NCI-H1694 treated with DMSO at 0.1 percent for 48 hours (cell line): ENCODE data around the gene B4GALT1.
A peak's percentile ranks its signal among the peaks of the same experiment; 100 is the strongest.

ENCODE experiments used
- DNase-seq: peaks from one replicate; lab custom pipeline; 2025; lab: John Stamatoyannopoulos, UW

B4GALT1 gene

GRCh38 chr9:33167084-33167971 lies at the start of gene B4GALT1:
B4GALT1 (minus strand) TSS chr9:33167336; CDS start chr9:33167169, 167 bp downstream.
- peak; percentile 63 for DNase-seq

- no peak for DNase-seq
Measured at GRCh38 chr9:33211695-33212393, 44.7 kb upstream of the B4GALT1 start.

DNA sequence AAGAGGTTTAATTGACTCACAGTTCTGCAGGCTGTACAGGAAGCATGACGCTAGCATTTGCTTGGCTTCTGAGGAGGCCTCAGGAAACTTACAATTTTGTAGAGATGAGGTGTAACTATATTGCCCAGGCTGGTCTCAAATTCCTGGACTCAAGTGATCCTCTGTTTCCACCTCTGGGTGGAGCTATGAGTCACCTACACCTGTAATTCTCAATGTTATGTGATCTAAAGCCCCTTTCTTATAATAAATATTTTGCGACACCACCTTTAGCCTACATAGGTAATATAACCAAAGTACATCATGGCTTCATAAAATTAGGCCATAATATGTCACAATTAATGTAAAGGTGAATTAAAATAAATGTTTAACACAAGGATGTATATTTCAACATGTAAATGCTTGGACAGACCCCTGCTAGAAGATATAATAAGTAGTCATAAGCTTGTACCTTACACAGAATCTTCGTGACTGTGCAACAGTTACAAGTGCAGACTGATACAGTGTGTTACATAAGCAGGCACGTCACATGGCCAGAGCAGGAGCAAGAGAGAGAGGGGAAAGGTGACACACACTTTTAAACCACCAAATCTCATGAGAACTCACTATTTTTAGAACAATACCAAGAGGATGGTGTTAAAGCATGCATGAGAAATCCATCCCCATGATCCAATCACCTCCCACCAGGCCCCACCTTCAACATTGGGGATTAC lies 43.0 kb upstream of the B4GALT1 start:
- no peak for DNase-seq

DNA sequence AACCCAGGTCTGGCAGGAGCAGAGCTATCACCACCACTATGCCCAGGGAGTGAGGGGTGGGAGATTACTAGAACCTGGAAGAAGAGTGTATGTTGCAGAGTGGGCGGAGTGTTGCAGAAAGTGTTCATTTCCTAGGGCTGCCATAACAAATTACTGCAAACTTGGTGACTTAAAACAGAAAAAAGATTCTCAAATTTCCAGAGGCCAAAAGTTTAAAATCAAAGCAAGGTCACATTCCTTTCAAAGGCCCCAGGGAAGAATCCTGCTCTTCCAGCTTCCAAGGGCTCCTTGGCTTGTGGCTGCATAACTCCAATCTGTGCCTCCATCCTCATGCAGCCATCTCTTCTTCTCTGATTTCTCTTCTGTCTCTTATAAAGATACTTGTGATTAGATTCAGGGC lies 42.3 kb upstream of the B4GALT1 start:
- no peak for DNase-seq

DNA sequence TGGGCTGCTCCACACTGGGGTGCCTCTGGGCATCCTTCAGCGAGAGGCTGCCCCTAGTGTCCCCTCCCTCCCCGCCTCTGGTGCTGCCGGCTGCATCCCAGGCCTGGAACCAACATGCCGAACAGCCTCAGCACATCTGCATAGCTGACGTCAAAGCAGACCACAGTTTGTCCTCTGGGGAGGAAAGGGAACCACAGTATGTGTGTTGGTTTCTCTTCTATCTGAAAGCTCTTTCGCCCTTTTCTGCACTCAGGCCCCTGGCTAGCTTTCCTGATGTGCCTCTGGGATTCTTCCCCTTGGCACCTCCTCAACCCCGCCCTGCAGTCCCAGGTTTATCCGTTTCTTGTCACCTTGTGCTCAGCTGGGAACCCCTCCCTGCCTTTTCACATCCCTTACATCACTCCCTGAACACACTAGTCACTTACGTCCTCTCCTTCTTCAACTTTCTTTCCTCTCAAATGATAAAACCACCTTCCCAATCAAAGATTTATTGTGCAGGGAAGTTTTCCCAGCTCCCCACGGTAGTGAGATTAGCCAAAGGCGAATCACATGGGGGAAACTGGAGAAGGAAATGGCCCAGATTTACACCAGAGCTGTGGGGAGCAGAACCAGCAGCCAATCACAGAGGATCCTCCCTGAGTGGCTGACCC lies 35.5 kb upstream of the B4GALT1 start:
- DNase-seq: no peak

DNA sequence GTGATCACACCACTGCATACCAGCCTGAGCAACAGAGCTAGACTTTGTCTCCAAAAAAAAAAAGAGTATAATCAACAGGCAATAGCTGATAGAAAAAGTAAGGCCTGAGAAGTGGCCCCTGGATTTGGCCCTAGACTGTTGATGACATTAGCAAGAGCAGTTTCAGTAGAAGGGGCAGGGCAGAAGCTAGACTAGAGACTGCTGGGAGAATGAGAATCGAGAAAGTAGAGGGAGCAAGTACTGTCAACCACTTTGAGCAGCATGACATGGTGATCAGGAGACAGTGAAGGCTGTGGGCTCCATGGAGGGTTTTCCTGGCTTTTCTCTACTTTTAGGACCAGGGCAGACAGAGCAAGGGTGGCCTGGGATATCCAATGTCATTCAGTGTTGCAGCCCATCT lies 34.9 kb upstream of the B4GALT1 start:
- DNase-seq: no peak

DNA sequence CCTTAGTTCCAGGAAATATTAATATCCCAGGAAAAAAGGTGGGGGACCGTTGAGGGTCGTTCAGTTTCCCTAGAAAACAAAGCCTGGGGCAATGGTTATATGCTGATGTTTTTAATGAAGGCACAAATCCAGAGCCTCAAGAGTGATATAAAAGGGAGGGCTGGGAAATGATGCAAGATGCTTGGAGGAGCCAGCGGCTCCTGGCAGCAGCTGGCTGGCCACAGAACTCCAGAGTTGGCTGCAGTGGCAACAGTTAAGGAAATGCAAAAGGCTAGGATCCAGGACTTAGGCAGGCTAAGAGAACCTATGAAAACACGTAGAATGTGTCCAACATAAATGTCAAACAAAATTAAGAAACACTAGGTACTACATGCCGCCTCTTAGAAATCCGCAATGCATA lies 31.0 kb upstream of the B4GALT1 start:
- DNase-seq: no peak

DNA sequence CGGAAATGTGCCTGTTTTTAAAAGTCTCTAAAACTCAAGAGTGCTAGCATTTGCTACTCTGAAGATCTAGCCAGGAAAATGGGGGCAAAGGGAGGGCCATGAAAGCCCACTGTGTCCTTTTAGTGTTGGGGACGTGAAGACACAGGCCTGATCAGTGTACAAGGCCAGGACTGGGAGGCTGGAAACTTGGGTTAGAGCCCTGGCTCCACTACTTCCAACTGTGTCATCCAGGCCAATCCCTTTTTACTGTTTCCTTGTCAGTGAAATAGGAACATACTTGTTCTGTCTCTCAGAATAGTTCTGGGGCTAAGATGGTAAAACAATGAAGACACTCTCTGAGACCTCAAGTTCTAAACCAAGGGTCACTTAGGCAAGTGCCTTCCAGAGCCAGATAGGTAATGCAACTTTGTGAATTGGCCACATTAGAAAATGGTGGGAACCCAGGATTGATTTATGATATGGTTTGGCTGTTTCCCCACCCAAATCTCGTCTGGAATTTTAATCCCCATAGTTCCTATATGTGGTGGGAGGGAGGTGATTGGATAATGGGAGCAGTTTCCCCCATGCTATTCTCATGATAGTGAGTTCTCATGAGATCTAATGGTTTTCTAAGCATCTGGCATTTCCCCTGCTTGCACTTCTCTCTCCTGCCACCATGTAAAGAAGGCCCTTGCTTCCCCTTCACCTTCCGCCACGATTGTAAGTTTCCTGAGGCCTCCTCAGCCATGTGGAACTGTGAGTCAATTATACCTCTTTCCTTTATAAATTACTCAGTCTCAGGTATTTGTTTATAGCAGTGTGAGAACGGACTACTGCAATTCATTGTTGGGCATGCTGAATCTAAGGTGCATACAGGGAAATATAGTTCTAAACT lies 30.4 kb upstream of the B4GALT1 start:
- DNase-seq: no peak

GRCh38 chr9:33196736-33197135 lies 29.6 kb upstream of the B4GALT1 start:
- DNase-seq: no peak

- DNase-seq: no peak
Measured at GRCh38 chr9:33193818-33194217, 26.7 kb upstream of the B4GALT1 start.

- peak; percentile 75 for DNase-seq
Measured at GRCh38 chr9:33192493-33193255, 25.5 kb upstream of the B4GALT1 start.

- DNase-seq: peak; percentile 18
Measured at GRCh38 chr9:33190021-33190705, 23.0 kb upstream of the B4GALT1 start.

- peak; percentile 87 for DNase-seq
Measured at GRCh38 chr9:33189331-33189791, 22.2 kb upstream of the B4GALT1 start.

- peak; percentile 70 for DNase-seq
Measured at GRCh38 chr9:33188711-33189110, 21.6 kb upstream of the B4GALT1 start.

DNA sequence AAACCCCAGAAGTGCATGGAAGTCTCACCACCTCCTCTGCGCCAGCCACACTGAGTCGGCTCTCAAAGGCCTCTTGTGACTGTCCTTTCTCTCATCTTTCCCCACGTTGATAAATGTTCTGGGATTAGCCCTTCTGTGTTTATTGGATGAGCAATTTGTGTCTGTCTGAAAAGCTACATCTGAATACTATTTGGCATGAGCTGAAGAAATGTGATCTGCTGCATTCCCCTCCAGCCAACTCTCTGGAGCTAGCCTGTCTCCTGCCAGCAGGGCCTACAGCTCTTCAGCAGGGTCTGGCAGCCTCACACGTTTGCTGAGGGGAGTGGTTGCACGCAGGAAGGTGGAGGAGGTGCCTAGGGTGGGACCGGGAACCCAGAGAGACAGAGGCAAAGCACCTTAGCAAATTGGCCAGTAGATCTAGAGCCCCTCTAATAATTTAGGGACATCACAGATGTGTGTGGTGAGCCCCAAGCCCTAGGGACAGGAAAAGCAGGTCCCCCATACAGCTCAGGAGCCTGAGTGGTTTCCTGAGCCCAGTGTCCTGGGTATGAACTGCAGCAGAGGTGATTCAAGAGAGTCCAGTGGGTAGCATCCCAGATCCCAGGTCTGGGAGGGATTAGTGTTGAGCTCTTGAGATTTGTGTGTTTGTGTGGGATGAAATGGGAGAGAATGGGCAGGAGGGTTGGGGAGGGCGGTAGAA lies 20.5 kb upstream of the B4GALT1 start:
- DNase-seq: peak; percentile 89

GRCh38 chr9:33186457-33187168 lies 19.5 kb upstream of the B4GALT1 start:
- no peak for DNase-seq

- no peak for DNase-seq
Measured at GRCh38 chr9:33185858-33186257, 18.7 kb upstream of the B4GALT1 start.

DNA sequence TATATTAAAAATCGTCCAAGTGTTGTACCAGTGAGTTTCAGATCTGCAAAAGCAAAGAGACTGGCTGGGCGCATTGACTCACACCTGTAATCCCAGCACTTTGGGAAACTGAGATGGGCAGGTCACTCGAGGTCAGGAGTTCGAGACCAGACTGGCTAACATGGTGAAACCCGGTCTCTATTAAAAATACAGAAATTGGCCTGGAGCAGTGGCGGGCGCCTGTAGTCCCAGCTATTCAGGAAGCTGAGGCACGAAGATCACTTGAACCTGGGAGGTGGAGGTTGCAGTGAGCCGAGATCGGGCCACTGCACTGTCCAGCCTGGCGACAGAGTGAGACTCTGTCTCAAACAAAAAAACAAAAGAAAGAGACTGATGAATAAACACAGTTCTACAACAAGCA lies 18.3 kb upstream of the B4GALT1 start:
- no peak for DNase-seq
